Aorta (tissue), 5 donors: ENCODE data around the gene NPAS3. TPM values are rescaled to one million over a fixed set of nuclear protein-coding genes. Genes with fewer than 3 reads are reported as not detected.

Experiments used
- ATAC-seq: fragments of 200-7000 bp; cut with Tn5 transposase; one replicate; pipeline ENCODE4 v1.9.1; 2022; ENCODE audit warnings: moderate library complexity; ENCODE audit not compliant: low FRiP score
- DNase-seq, 2 donors: peaks; one replicate each; pipeline ENCODE4 v3.0.0-alpha.2; 2020
- H3K27ac ChIP-seq, 2 donors: one replicate each; pipeline ENCODE4 v1.5.1; 2013; ENCODE audit warnings: low read length in 2 of 2, mild to moderate bottlenecking in 2 of 2, moderate library complexity in 2 of 2, control low read depth in 1 of 2, inconsistent platforms in 1 of 2, low read depth in 1 of 2
- H3K27me3 ChIP-seq, 2 donors: one replicate each; pipeline ENCODE4 v1.6.1; 2013; ENCODE audit warnings: control low read depth in 1 of 2, low read length in 1 of 2, mild to moderate bottlenecking in 1 of 2, moderate library complexity in 1 of 2; ENCODE audit not compliant: insufficient read depth in 2 of 2, control insufficient read depth in 1 of 2
- H3K36me3 ChIP-seq, 2 donors: one replicate each; pipeline ENCODE4 v1.6.1; 2013; ENCODE audit warnings: control low read depth in 1 of 2, low read length in 1 of 2, mild to moderate bottlenecking in 1 of 2; ENCODE audit not compliant: insufficient read depth in 2 of 2, control insufficient read depth in 1 of 2
- H3K4me1 ChIP-seq, 2 donors: one replicate each; pipeline ENCODE4 v1.6.1; 2013; ENCODE audit warnings: low read length in 2 of 2, control low read depth in 1 of 2, mild to moderate bottlenecking in 1 of 2, moderate library complexity in 1 of 2; ENCODE audit not compliant: insufficient read depth in 2 of 2, control insufficient read depth in 1 of 2
- H3K4me3 ChIP-seq, 2 donors: one replicate each; pipeline ENCODE4 v1.5.1; 2013; ENCODE audit warnings: low read length in 2 of 2, control low read depth in 1 of 2, mild to moderate bottlenecking in 1 of 2
- H3K9me3 ChIP-seq: one replicate; pipeline ENCODE4 v1.6.1; 2013; ENCODE audit warnings: mild to moderate bottlenecking, low read length; ENCODE audit not compliant: control insufficient read depth
- WGBS, 2 donors: extraction: QIAGEN DNeasy Blood & Tissue Kit; methylation state at CpG; one replicate each; pipeline ENCODE4 v1.1.7; 2013; 5-methylcytosine and 5-hydroxymethylcytosine counted together
- intact Hi-C, 2 donors: fragments of 100-400 bp; cut with DNase I; formaldehyde crosslinking; loops; one replicate each; pipeline versions ENCODE4 v1.14.2 to v1.15.0; 2022
- polyA plus RNA-seq, 2 donors: library from polyadenylated mRNA; stranded (reverse); fragments of 200-250 nt; gene quantifications; one replicate each; pipeline ENCODE4 v1.2.3, GENCODE V29; 2013
- total RNA-seq, 2 donors: library from RNA; stranded (reverse); fragmentation: NEBNext Ultra II Directional; extraction: Animal tissue kit (Norgen Biotek cat#: 25700); gene quantifications; one replicate each; pipeline ENCODE4 v1.2.1, GENCODE V29; 2021
- donor health status: healthy with polysubstance abuse.
- donor health status: Bipolar disorder and iron deficiency.
- donor health status: DM: no; HTN: no; CAD: no.
- donor health status: DM: no; HTN: no; CAD: no.
- donor health status: DM: yes; HTN: yes; CAD: no.

NPAS3 gene
- total and polyA plus RNA-seq, 4 donors, result 0.13 to 4.3 (median 0.50) TPM

- Histone ChIP-seq H3K27ac (no peak overlapping the region), H3K27me3 (no peaks in the 10 kb centered on the region), H3K4me1 (no peaks in the 10 kb centered on the region), H3K36me3 (no peaks in the 10 kb centered on the region), H3K4me3 (no peak overlapping the region), H3K9me3 (no peaks in the 10 kb centered on the region)
- no peak for DNase-seq
- intact Hi-C loops, result no loop called here
- no peak for ATAC-seq
Measured at GRCh38 chr14:33352821-33353220, 414.1 kb downstream of the NPAS3 start.

GRCh38 chr14:33356181-33356580 lies 417.5 kb downstream of the NPAS3 start:
- no peak overlapping the region for H3K27ac ChIP-seq
- H3K4me3 ChIP-seq, result no peak overlapping the region
- no peaks in the 10 kb centered on the region for H3K4me1 ChIP-seq
- H3K9me3 ChIP-seq, result no peaks in the 10 kb centered on the region
- H3K27me3 ChIP-seq, result no peaks in the 10 kb centered on the region
- no peaks in the 10 kb centered on the region for H3K36me3 ChIP-seq
- DNase-seq (no peak), ATAC-seq (no peak)
- 83% methylated on average over 2 of the region's 2 CpGs for WGBS, 2 donors
- intact Hi-C loops, result no loop called here

GRCh38 chr14:33357225-33358010 lies 418.7 kb downstream of the NPAS3 start:
- Histone ChIP-seq H3K4me3 (no peak overlapping the region), H3K27ac (no peak overlapping the region), H3K36me3 (no peaks in the 10 kb centered on the region), H3K27me3 (no peaks in the 10 kb centered on the region), H3K4me1 (no peaks in the 10 kb centered on the region), H3K9me3 (no peaks in the 10 kb centered on the region)
- intact Hi-C loops, result no loop called here
- WGBS, 2 donors, result 76 to 82% methylated on average over 8 of the region's 8 CpGs
- DNase-seq, result no peak
- no peak for ATAC-seq

GRCh38 chr14:33359288-33359881 lies 420.7 kb downstream of the NPAS3 start:
- Histone ChIP-seq H3K27ac (no peak overlapping the region), H3K27me3 (no peaks in the 10 kb centered on the region), H3K9me3 (no peaks in the 10 kb centered on the region), H3K4me1 (no peaks in the 10 kb centered on the region), H3K4me3 (no peak overlapping the region), H3K36me3 (no peaks in the 10 kb centered on the region)
- no peak for DNase-seq
- WGBS, 2 donors, result 84 to 87% methylated on average over 7 of the region's 7 CpGs
- no peak for ATAC-seq
- intact Hi-C loops, result no loop called here

- ATAC-seq (no peak), DNase-seq (no peak)
- Histone ChIP-seq H3K9me3 (no peaks in the 10 kb centered on the region), H3K4me3 (no peak overlapping the region), H3K4me1 (no peaks in the 10 kb centered on the region), H3K36me3 (no peaks in the 10 kb centered on the region), H3K27ac (no peak overlapping the region), H3K27me3 (no peaks in the 10 kb centered on the region)
- 62 to 69% methylated on average over 6 of the region's 6 CpGs for WGBS, 2 donors
- intact Hi-C loops, result no loop called here
Measured at GRCh38 chr14:33362934-33363333, 424.3 kb downstream of the NPAS3 start.

GRCh38 chr14:33363682-33364081 lies 425.0 kb downstream of the NPAS3 start:
- intact Hi-C loops, result no loop called here
- Histone ChIP-seq H3K4me1 (no peaks in the 10 kb centered on the region), H3K36me3 (no peaks in the 10 kb centered on the region), H3K27me3 (no peaks in the 10 kb centered on the region), H3K27ac (no peak overlapping the region), H3K4me3 (no peak overlapping the region), H3K9me3 (no peaks in the 10 kb centered on the region)
- DNase-seq (no peak), ATAC-seq (no peak)
- 71 to 82% methylated on average over 3 of the region's 3 CpGs for WGBS, 2 donors

- no peak for ATAC-seq
- Histone ChIP-seq H3K27ac (no peak overlapping the region), H3K9me3 (no peaks in the 10 kb centered on the region), H3K4me1 (no peaks in the 10 kb centered on the region), H3K4me3 (no peak overlapping the region), H3K36me3 (no peaks in the 10 kb centered on the region), H3K27me3 (no peaks in the 10 kb centered on the region)
- intact Hi-C loops, result no loop called here
- no peak for DNase-seq
- 38 to 44% methylated on average over 4 of the region's 4 CpGs for WGBS, 2 donors
Measured at GRCh38 chr14:33364466-33364865, 425.8 kb downstream of the NPAS3 start.

GRCh38 chr14:33369041-33369440 lies 430.4 kb downstream of the NPAS3 start:
- no peak for ATAC-seq
- Histone ChIP-seq H3K27ac (no peak overlapping the region), H3K9me3 (no peaks in the 10 kb centered on the region), H3K4me1 (no peaks in the 10 kb centered on the region), H3K36me3 (no peaks in the 10 kb centered on the region), H3K4me3 (no peak overlapping the region), H3K27me3 (no peaks in the 10 kb centered on the region)
- DNase-seq, result no peak
- intact Hi-C loops, result no loop called here
- 89% methylated on average over 3 of the region's 3 CpGs for WGBS, 2 donors

GRCh38 chr14:33369972-33370371 lies 431.3 kb downstream of the NPAS3 start:
- Histone ChIP-seq H3K27ac (no peak overlapping the region), H3K9me3 (no peaks in the 10 kb centered on the region), H3K4me3 (no peak overlapping the region), H3K27me3 (no peaks in the 10 kb centered on the region), H3K4me1 (no peaks in the 10 kb centered on the region), H3K36me3 (no peaks in the 10 kb centered on the region)
- ATAC-seq (no peak), DNase-seq (no peak)
- intact Hi-C loops, result no loop called here
